GM19239 (cell line): ENCODE results near the gene NAP1L1.
"Not testable (repeated sequence)": the region's sequence is repeated elsewhere in the genome, so short reads cannot be mapped to it uniquely, and the experiment has no call there.

ENCODE experiments used
- DNase-seq: peaks from one replicate; pipeline ENCODE4 v3.0.0; 2011; ENCODE audit warnings: low spot score; ENCODE audit not compliant: insufficient read length
- FAIRE-seq: peaks from 2 replicates; lab custom pipeline; 2011; peaks lifted over from hg19 to GRCh38; lab: Jason Lieb, UNC

The NAP1L1 gene

GRCh38 chr12:75997658-75998057 is 86.8 kb downstream of the NAP1L1 start:
- no peak for FAIRE-seq
- DNase-seq: no peak

- DNase-seq (no peak), FAIRE-seq (no peak)
Observed at GRCh38 chr12:75996861-75997447, 87.5 kb downstream of the NAP1L1 start.

GRCh38 chr12:75995691-75996090 is 88.8 kb downstream of the NAP1L1 start:
- FAIRE-seq (no peak), DNase-seq (no peak)

GRCh38 chr12:75994069-75994740 is 90.3 kb downstream of the NAP1L1 start:
- no peak for FAIRE-seq
- DNase-seq: no peak

GRCh38 chr12:75991753-75992152 is 92.7 kb downstream of the NAP1L1 start:
- FAIRE-seq (no peak), DNase-seq (no peak)

GRCh38 chr12:75990189-75990912 is 94.1 kb downstream of the NAP1L1 start:
- DNase-seq (no peak), FAIRE-seq (no peak)

- not testable (repeated sequence) for FAIRE-seq, DNase-seq
Observed at GRCh38 chr12:75987709-75988108, 96.8 kb downstream of the NAP1L1 start.
